ENCODE data around the gene ENDOV. TPM values are rescaled to one million over a fixed set of nuclear protein-coding genes. Genes with fewer than 3 reads are reported as not detected.
A peak's percentile ranks its signal among the peaks of the same experiment; 100 is the strongest.

Gene ENDOV
- total RNA-seq (ENCODE audit: low replicate concordance) = 12.4 and 17.8 TPM in 2 replicates

GRCh38 chr17:80414803-80415625 lies at the start of gene ENDOV:
Gene ENDOV (plus strand): TSS chr17:80415167. CDS start chr17:80415195, 28 bp downstream.
- TF ChIP-seq CTCF (IDR thresholded peaks at IDR 0.05; ENCODE audit: insufficient read depth, low read length) = no peak
- H3K4me3 ChIP-seq (ENCODE audit: low read depth, low read length) = peak within 1 kb of the TSS; percentile 98
- DNase-seq (ENCODE audit: low read depth) = peak; percentile 94

- TF ChIP-seq CTCF (IDR thresholded peaks at IDR 0.05; ENCODE audit: insufficient read depth, low read length) = no peak
- H3K4me3 ChIP-seq (ENCODE audit: low read depth, low read length) = no peak overlapping the region
- no peak for DNase-seq (ENCODE audit: low read depth)
These were observed 49.0 kb upstream of the ENDOV start for GRCh38 chr17:80365983-80366382.

- H3K4me3 ChIP-seq (ENCODE audit: low read depth, low read length) = no peak overlapping the region
- no peak for TF ChIP-seq CTCF (IDR thresholded peaks at IDR 0.05; ENCODE audit: insufficient read depth, low read length)
- DNase-seq (ENCODE audit: low read depth) = no peak
These were observed 47.5 kb upstream of the ENDOV start for GRCh38 chr17:80367503-80367902.

- no peak overlapping the region for H3K4me3 ChIP-seq (ENCODE audit: low read depth, low read length)
- no peak for DNase-seq (ENCODE audit: low read depth)
- no peak for TF ChIP-seq CTCF (IDR thresholded peaks at IDR 0.05; ENCODE audit: insufficient read depth, low read length)
These were observed 43.8 kb upstream of the ENDOV start for GRCh38 chr17:80371196-80371595.

- TF ChIP-seq CTCF (IDR thresholded peaks at IDR 0.05; ENCODE audit: insufficient read depth, low read length) = no peak
- no peak for DNase-seq (ENCODE audit: low read depth)
- no peak overlapping the region for H3K4me3 ChIP-seq (ENCODE audit: low read depth, low read length)
These were observed 42.5 kb upstream of the ENDOV start for GRCh38 chr17:80372456-80372855.

- no peak for DNase-seq (ENCODE audit: low read depth)
- no peak overlapping the region for H3K4me3 ChIP-seq (ENCODE audit: low read depth, low read length)
- no peak for TF ChIP-seq CTCF (IDR thresholded peaks at IDR 0.05; ENCODE audit: insufficient read depth, low read length)
These were observed 41.9 kb upstream of the ENDOV start for GRCh38 chr17:80372922-80373570.
